Activated gamma-delta T cell (primary cell): ENCODE measurements around the gene LRPPRC.
A peak's percentile ranks its signal among the peaks of the same experiment; 100 is the strongest.
"Not testable (repeated sequence)": the region's sequence is repeated elsewhere in the genome, so short reads cannot be mapped to it uniquely, and the experiment has no call there.

Experiments
- DNase-seq: peaks from one replicate; lab custom pipeline; 2025; lab: John Stamatoyannopoulos, UW
- total RNA-seq, 2 donors: gene quantifications; one replicate each; lab custom pipeline; 2026; lab: John Stamatoyannopoulos, UW

The LRPPRC gene
- total RNA-seq = 185 to 248 reads per million in 2 donors

GRCh38 chr2:43995733-43996533 lies at the start of gene LRPPRC:
Gene LRPPRC, minus strand, starts transcription at chr2:43995989. Its CDS starts 42 bp downstream, at chr2:43995947.
- peak; percentile 69 for DNase-seq

GRCh38 chr2:44045061-44045460 lies 49.3 kb upstream of the LRPPRC start:
- DNase-seq = no peak

GRCh38 chr2:44044281-44044720 lies 48.5 kb upstream of the LRPPRC start:
- peak; percentile 23 for DNase-seq

- no peak for DNase-seq
Observed at GRCh38 chr2:44040365-44040764, 44.6 kb upstream of the LRPPRC start.

GRCh38 chr2:44038277-44038676 lies 42.5 kb upstream of the LRPPRC start:
- no peak for DNase-seq

- no peak for DNase-seq
Observed at GRCh38 chr2:44037221-44037620, 41.4 kb upstream of the LRPPRC start.

- no peak for DNase-seq
Observed at GRCh38 chr2:44033947-44034346, 38.2 kb upstream of the LRPPRC start.

GRCh38 chr2:44027076-44027475 lies 31.3 kb upstream of the LRPPRC start:
- not testable (repeated sequence) for DNase-seq

GRCh38 chr2:44016282-44016681 lies 20.5 kb upstream of the LRPPRC start:
- DNase-seq = no peak

- DNase-seq = no peak
Observed at GRCh38 chr2:44015239-44015638, 19.4 kb upstream of the LRPPRC start.

GRCh38 chr2:44013205-44013604 lies 17.4 kb upstream of the LRPPRC start:
- not testable (repeated sequence) for DNase-seq

GRCh38 chr2:44010266-44010665 lies 14.5 kb upstream of the LRPPRC start:
- DNase-seq = no peak

GRCh38 chr2:44009136-44009735 lies 13.4 kb upstream of the LRPPRC start:
- no peak for DNase-seq

- DNase-seq = no peak
Observed at GRCh38 chr2:44005846-44006245, 10.1 kb upstream of the LRPPRC start.

GRCh38 chr2:44004735-44005602 lies 9.2 kb upstream of the LRPPRC start:
- DNase-seq = no peak

- DNase-seq = no peak
Observed at GRCh38 chr2:44001716-44002115, 5.9 kb upstream of the LRPPRC start.

GRCh38 chr2:43998263-43998662 lies 2.5 kb upstream of the LRPPRC start:
- no peak for DNase-seq

GRCh38 chr2:43993437-43993836 lies 2.4 kb downstream of the LRPPRC start:
- no peak for DNase-seq

GRCh38 chr2:43989545-43989944 lies 6.2 kb downstream of the LRPPRC start:
- DNase-seq = no peak

GRCh38 chr2:43986600-43986999 lies 9.2 kb downstream of the LRPPRC start:
- no peak for DNase-seq

GRCh38 chr2:43985359-43985758 lies 10.4 kb downstream of the LRPPRC start:
- no peak for DNase-seq

- DNase-seq = no peak
Observed at GRCh38 chr2:43984533-43984932, 11.3 kb downstream of the LRPPRC start.
